Measurements from ENCODE around the gene CES4A. TPM values are rescaled to one million over a fixed set of nuclear protein-coding genes. Genes with fewer than 3 reads are reported as not detected.

Gene CES4A
- polyA plus RNA-seq, 1 donor (not counting 4 experiments of a cell fraction or from before 2014, with no cell fraction given), result 6.6 TPM

DNA sequence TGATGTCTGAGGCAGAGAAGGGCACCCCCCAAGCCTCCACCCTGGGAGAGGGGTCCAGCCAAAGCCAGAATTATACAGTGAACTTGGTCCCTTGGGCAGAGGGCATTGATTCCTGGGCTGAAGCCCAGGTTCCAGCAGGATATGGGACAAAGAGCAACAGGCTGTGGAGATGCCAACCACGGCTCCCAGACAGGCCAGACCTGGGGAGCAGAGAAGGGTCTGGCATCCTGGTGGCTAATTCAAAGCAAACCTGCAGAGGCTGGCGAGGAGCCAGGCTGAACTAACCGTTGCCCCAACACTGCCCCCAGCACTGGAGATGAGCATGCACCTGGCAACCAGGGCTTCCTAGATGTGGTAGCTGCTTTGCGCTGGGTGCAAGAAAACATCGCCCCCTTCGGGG is 24.3 kb upstream of the CES4A start:
- dilution Hi-C loops (cut with MboI; ENCODE audit: extremely low pct_ligation_motif_present, low sequenced_read_pairs), result no loop called here
- no peaks in the 10 kb centered on the region for H3K79me2 ChIP-seq (ENCODE audit: control insufficient read depth, insufficient read depth, low read length)
- H4K20me1 ChIP-seq (ENCODE audit: control insufficient read depth, extremely low read depth, insufficient read depth, low read length), result no peaks in the 10 kb centered on the region
- FAIRE-seq (no peak), DNase-seq (ENCODE audit: low read depth, low spot score) (no peak)
- H3K4me1 ChIP-seq (ENCODE audit: control insufficient read depth, extremely low read depth, insufficient read depth, low read length), result peaks cover 3% of the 10 kb centered on the region
- TF ChIP-seq, protein P1, sequence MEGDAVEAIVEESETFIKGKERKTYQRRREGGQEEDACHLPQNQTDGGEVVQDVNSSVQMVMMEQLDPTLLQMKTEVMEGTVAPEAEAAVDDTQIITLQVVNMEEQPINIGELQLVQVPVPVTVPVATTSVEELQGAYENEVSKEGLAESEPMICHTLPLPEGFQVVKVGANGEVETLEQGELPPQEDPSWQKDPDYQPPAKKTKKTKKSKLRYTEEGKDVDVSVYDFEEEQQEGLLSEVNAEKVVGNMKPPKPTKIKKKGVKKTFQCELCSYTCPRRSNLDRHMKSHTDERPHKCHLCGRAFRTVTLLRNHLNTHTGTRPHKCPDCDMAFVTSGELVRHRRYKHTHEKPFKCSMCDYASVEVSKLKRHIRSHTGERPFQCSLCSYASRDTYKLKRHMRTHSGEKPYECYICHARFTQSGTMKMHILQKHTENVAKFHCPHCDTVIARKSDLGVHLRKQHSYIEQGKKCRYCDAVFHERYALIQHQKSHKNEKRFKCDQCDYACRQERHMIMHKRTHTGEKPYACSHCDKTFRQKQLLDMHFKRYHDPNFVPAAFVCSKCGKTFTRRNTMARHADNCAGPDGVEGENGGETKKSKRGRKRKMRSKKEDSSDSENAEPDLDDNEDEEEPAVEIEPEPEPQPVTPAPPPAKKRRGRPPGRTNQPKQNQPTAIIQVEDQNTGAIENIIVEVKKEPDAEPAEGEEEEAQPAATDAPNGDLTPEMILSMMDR (optimal IDR thresholded peaks at IDR 0.05 in 1 of 3, IDR thresholded peaks at IDR 0.05 in 1 of 3, conservative IDR thresholded peaks at IDR 0.05 in 1 of 3; ENCODE audit: extremely low read depth in 1 of 3, insufficient read depth in 2 of 3, low read length in 3 of 3), result no peak
- TF ChIP-seq EZH2 (IDR thresholded peaks at IDR 0.05; ENCODE audit: low read length), result no peak
- H3K9ac ChIP-seq (ENCODE audit: control insufficient read depth, extremely low read depth, insufficient read depth, low read length), result no peak overlapping the region
- peaks cover 0 to 1% of the 10 kb centered on the region in 2 experiments for H3K36me3 ChIP-seq (ENCODE audit: control insufficient read depth in 2 of 2, extremely low read depth in 1 of 2, insufficient read depth in 2 of 2, low read length in 2 of 2)
- no peak overlapping the region for H2AFZ ChIP-seq (ENCODE audit: control insufficient read depth, low read length)
- H3K4me2 ChIP-seq (ENCODE audit: control insufficient read depth, extremely low read depth, insufficient read depth, low read depth, low read length), result no peak overlapping the region
- H3K27me3 ChIP-seq (ENCODE audit: control insufficient read depth, extremely low read depth, insufficient read depth, low read length), result no peaks in the 10 kb centered on the region
- no peaks in the 10 kb centered on the region for H3K9me1 ChIP-seq (ENCODE audit: control insufficient read depth, extremely low read depth, insufficient read depth, low read length)
- H3K27ac ChIP-seq (ENCODE audit: control insufficient read depth, insufficient read depth, low read length), result no peak overlapping the region
- H3K4me3 ChIP-seq (ENCODE audit: control insufficient read depth in 2 of 3, extremely low read depth in 1 of 3, insufficient read depth in 2 of 3, low read depth in 1 of 3, low read length in 3 of 3), result no peak overlapping the region
- H3K9me3 ChIP-seq (ENCODE audit: control insufficient read depth, low read depth, low read length), result no peaks in the 10 kb centered on the region

- Histone ChIP-seq H3K4me2 (ENCODE audit: control insufficient read depth, extremely low read depth, insufficient read depth, low read depth, low read length) (no peak overlapping the region), H3K27me3 (ENCODE audit: control insufficient read depth, extremely low read depth, insufficient read depth, low read length) (no peaks in the 10 kb centered on the region), H3K9ac (ENCODE audit: control insufficient read depth, extremely low read depth, insufficient read depth, low read length) (no peak overlapping the region), H2AFZ (ENCODE audit: control insufficient read depth, low read length) (no peak overlapping the region), H3K36me3 (ENCODE audit: control insufficient read depth in 2 of 2, extremely low read depth in 1 of 2, insufficient read depth in 2 of 2, low read length in 2 of 2) (peaks cover 0 to 1% of the 10 kb centered on the region in 2 experiments), H3K27ac (ENCODE audit: control insufficient read depth, insufficient read depth, low read length) (no peak overlapping the region), H3K9me3 (ENCODE audit: control insufficient read depth, low read depth, low read length) (no peaks in the 10 kb centered on the region), H3K79me2 (ENCODE audit: control insufficient read depth, insufficient read depth, low read length) (no peaks in the 10 kb centered on the region), H3K4me3 (ENCODE audit: control insufficient read depth in 2 of 3, extremely low read depth in 1 of 3, insufficient read depth in 2 of 3, low read depth in 1 of 3, low read length in 3 of 3) (no peak overlapping the region), H3K9me1 (ENCODE audit: control insufficient read depth, extremely low read depth, insufficient read depth, low read length) (peaks cover 2% of the 10 kb centered on the region), H4K20me1 (ENCODE audit: control insufficient read depth, extremely low read depth, insufficient read depth, low read length) (no peaks in the 10 kb centered on the region), H3K4me1 (ENCODE audit: control insufficient read depth, extremely low read depth, insufficient read depth, low read length) (peaks cover 13% of the 10 kb centered on the region)
- no peak for DNase-seq (ENCODE audit: low read depth, low spot score)
- no peak for FAIRE-seq
- TF ChIP-seq EZH2 (IDR thresholded peaks at IDR 0.05; ENCODE audit: low read length), result no peak
- TF ChIP-seq, protein P1 (optimal IDR thresholded peaks at IDR 0.05 in 1 of 3, IDR thresholded peaks at IDR 0.05 in 1 of 3, conservative IDR thresholded peaks at IDR 0.05 in 1 of 3; ENCODE audit: extremely low read depth in 1 of 3, insufficient read depth in 2 of 3, low read length in 3 of 3), result no peak
- dilution Hi-C loops (cut with MboI; ENCODE audit: extremely low pct_ligation_motif_present, low sequenced_read_pairs), result no loop called here
Measured at GRCh38 chr16:66968847-66969246, 19.5 kb upstream of the CES4A start.
